ENCODE results near the gene HYLS1.

DNA sequence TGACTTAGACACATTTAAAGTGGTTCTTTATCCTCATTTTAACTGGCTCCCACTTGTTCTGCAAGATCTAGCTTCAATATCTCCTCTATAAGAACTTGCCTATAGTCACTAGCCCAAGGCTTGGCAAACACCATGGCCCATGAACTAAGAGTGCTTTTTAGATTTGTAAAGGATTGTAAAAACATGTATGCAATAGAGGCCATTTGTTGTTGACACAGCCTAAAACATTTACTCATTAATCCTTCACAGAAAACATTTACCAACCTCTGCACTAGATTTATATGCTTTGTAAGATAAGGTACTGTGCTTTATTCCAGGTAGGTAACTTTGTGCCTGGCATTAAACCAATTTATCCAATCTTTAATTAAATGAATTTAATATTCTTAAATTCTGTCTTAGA lies 5.5 kb downstream of the HYLS1 start:
- TF ChIP-seq LEF1 (IDR thresholded peaks at IDR 0.05; ENCODE audit: borderline replicate concordance), result no peak
- no peak for TF ChIP-seq ZNF384 (IDR thresholded peaks at IDR 0.05)
- TF ChIP-seq TARDBP (IDR thresholded peaks at IDR 0.05), result no peak
- no peak for TF ChIP-seq L3MBTL2 (conservative IDR thresholded peaks at IDR 0.05)
- no peak for TF ChIP-seq FOXK2 (IDR thresholded peaks at IDR 0.05)
- TF ChIP-seq ELF4 (IDR thresholded peaks at IDR 0.05), result no peak
- no peak for TF ChIP-seq CTBP1 (IDR thresholded peaks at IDR 0.05; ENCODE audit: borderline replicate concordance)
- no peak for TF ChIP-seq FOXA1 (IDR thresholded peaks at IDR 0.05)
- TF ChIP-seq FOXM1 (IDR thresholded peaks at IDR 0.05; ENCODE audit: borderline replicate concordance), result no peak
- no peak for TF ChIP-seq ARNT (IDR thresholded peaks at IDR 0.05)

Measured in HEK293T (cell line).